GM21786 (cell line): ENCODE results near the gene PCNX1.
A peak's percentile ranks its signal among the peaks of the same experiment; 100 is the strongest.

Experiments used
- ATAC-seq: cut with Tn5 transposase; IDR thresholded peaks from one replicate; pipeline ENCODE4 v1.9.1; 2021; ENCODE audit not compliant: unreplicated experiment

PCNX1 gene

GRCh38 chr14:70887737-70888499 lies 19.3 kb upstream of the PCNX1 start:
- no peak for ATAC-seq

GRCh38 chr14:70888681-70889175 lies 18.5 kb upstream of the PCNX1 start:
- ATAC-seq, result no peak

GRCh38 chr14:70889555-70889954 lies 17.7 kb upstream of the PCNX1 start:
- no peak for ATAC-seq

- no peak for ATAC-seq
Measured at GRCh38 chr14:70890826-70891659, 16.2 kb upstream of the PCNX1 start.

DNA sequence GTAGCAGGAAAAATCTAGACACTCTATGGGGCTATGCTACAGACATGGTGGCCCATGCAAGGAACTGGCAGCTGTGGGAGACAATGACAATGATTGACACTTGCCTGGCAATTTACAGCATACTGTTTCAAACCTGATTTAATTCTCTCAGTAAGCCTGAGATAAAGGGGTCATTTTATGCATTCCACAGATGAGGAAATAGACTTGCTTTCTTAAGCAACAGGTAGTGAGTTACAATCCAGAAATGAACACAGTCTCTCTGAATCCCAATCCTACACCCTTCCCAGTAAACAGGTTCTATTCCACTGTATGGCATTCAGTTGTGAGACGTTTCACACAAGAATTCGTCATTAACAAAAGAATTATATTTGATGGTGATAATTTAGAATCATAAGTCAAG lies 15.5 kb upstream of the PCNX1 start:
- no peak for ATAC-seq

- ATAC-seq, result no peak
Measured at GRCh38 chr14:70893062-70893845, 14.0 kb upstream of the PCNX1 start.

DNA sequence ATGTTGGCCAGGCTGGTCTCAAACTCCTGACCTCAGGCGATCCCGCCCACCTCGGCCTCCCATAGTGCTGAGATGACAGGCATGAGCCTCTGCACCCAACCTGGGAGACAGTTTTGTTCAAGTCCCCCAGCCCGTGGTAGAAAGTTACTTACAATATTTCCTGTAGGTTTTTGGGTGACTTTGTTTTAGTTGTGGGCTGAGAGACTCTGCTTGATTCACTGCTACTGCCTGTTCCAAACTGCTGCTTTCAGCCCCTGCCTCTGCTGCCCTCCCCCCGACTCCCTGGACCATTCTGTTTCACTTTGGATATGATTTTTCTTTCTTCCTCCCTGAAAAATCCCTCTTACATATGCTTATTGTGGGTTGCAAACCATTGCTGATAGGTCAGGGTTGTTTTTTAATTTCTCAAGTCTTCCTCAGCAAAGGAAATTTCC lies 13.4 kb upstream of the PCNX1 start:
- no peak for ATAC-seq

DNA sequence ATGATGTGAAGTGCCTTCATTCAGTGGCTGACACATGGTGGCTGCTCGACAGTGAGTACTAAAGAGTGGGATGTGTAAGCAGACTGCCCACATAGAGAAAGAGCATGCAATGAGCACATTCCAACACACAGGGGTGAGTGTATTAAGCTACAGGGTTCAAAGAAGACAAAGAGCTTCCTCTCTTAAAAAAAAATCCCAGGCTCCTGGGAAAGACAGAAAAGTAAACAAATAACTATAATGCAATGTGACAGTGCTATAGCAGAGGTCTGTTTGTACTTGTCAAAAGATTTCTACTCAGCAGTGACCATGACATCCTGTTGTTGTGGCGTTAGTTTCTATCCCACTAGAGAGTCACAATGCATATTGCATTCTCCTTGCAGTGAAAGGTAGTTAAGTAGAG lies 12.4 kb upstream of the PCNX1 start:
- no peak for ATAC-seq

DNA sequence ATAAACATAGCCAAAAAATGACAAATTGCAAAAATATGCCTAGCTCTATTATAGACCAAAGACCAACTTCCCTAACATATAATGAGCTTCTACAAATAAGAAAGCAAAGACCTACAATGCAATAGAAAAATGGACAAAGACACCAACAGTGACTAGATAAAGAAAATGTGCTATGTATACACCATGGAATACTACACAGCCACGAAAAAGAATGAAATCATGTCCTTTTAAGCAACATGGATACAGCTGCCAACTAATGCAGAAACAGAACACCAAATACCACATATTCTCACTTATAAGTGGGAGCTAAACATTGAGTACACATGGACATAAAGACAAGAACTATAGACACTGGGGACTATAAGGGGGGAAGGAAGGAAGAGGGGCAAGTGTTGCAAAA lies 10.9 kb upstream of the PCNX1 start:
- ATAC-seq, result no peak

DNA sequence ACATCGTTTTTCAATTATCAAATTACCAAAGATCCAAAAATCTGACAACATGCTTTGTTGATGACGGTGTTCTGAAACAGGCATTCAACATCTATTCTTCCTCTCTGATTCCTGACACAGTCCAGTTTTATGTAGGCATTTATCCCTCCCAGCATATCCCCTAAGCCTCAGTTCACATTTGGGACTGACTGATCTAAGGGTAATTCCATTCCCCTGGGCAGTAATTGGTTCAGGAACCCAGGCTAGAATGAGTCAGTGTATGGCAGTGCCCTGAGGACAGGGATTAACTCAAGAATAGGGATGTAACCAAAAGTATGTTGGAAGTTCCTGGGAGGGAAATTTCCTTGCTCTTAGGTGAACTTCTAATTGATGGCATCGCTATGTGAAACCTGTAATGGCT lies 10.3 kb upstream of the PCNX1 start:
- no peak for ATAC-seq

- ATAC-seq, result no peak
Measured at GRCh38 chr14:70897464-70897863, 9.8 kb upstream of the PCNX1 start.

DNA sequence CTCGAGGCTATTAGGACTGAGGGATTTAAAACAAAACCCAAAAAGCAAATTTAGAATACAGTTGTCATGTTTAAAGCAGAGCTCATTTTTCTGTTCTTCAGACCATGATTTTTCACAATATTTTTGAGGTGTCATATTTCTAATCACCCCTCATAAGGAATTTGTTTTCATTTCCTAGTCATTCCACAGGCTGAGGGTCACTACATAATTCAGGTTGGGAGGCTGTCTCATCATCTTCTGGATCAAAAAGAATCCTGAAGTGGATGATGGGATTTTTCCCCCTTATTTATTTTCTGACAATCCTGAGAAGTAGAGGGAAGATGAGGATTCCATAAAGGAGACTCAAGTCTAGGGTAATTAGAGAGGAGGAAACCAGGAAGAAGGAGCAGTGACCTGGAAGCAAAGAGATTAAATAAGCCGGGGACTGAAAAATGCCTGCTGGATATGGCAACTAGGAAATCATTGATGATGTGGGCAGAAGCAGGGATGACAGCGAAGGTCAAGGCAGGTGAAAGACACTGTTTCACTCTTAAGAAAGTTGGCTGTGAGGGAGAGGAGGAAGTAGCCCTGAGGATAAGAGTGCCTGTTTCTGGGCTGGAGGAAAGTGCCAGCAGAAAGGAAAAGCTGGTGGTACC lies 9.0 kb upstream of the PCNX1 start:
- no peak for ATAC-seq

DNA sequence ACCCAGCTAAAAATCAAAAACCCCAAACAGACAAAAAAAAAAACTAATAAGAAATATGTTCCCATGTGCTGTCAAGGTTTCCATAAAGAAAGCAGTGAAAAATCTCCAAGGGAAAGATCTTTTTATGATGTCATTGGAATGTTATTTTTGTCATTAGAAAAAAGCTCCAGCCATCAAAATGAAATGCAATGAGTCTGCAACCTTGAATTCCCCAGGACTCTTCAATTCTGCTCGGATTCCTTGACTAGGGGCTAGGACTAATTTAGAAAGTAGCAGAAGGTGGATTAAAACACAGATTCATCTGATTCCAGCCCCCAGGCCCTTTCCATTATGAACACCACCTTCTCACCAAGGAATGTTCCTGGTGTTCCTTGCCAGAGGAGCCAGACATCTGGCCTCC lies 6.0 kb upstream of the PCNX1 start:
- ATAC-seq, result no peak

DNA sequence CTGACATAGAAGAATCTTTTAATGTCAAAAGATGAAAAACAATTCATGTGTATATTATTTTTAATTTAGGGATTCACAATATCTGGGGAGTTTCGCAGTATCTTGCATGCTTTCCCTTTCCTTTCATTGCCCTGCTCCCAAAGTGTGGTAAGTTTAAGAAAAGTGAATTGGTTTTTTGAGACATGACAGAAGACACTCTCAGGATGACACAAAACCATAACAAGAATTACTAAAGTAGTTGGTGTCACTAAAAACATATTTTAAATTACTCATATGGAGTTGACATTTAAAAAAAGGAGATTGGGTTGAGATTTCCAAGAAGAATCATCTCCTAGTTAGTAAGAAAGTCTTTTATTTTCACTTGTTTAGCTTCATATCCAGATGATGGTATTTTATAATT lies 5.1 kb upstream of the PCNX1 start:
- ATAC-seq, result no peak

GRCh38 chr14:70904373-70904772 lies 2.9 kb upstream of the PCNX1 start:
- no peak for ATAC-seq

DNA sequence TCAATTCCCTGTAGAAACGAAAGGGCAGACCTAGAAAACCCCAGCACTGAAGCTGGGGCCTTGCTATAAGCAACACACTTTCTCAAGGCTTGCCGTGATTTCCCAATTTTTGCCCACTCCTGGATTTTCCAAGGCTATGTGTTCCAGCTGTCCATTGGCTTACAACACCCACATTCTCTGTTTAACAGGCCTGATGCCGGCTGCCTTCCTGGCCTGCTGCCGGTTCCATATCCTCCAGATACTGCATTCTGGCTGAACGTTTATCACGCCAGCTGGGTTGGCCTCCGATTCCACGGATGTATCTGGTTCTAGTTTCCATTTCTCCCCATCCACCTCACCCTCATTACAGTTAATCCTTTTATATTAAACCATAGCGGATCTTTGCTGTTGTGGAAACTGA lies 2.0 kb upstream of the PCNX1 start:
- ATAC-seq, result no peak

- no peak for ATAC-seq
Measured at GRCh38 chr14:70906793-70907175, 475 bp upstream of the PCNX1 start.

DNA sequence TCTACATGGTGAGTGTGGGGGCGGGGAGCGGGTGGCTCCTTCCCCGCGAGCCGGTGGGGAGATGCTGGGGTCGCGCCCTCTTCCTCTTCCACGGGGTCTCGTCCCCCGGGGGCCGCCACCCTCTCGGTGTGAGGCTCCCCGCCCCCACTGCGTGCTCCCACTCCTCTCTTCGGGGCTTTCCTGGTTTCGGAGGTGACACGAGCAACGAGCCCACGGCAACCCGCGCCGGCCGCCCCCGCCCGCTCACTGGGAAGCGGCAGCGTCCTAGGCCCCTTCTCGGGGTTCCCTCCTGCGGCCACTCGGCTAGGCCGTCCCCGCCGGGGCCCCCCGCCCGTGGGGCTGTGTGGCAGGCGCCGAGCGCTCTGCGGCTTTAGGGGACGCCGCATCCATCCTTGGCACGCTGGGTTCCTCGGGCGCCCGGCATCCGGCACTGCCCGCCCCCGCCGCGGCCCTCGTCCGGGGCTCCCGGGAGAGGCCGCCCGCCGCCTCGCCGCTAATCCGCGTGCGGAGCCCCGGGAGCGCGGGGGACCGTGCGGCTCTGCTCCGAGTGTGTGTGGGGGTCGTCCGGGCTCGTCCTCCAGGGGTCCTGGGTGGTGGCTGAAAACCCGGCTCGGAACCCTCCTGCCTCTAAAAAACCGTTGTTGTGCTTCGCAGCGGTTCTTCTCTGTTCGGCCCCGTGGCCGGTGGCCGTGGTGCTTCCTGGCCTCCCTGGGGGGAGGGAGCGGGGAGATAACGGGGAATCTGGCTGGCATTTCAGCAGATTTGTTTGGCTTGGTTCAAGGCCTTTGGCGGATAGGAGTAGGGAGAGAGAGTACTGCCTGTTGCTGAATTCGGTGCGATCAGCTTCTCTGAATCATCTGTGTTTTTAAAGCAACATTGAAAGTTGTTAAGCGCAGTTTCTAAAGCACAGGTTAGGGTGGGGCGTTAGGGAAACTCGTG lies 1.0 kb downstream of the PCNX1 start:
- peak; percentile 17 for ATAC-seq

- no peak for ATAC-seq
Measured at GRCh38 chr14:70908935-70909641, 1.8 kb downstream of the PCNX1 start.
